GM12801 (cell line): ENCODE data around the gene MAP7.
A peak's percentile ranks its signal among the peaks of the same experiment; 100 is the strongest.

Experiments
- TF ChIP-seq, protein P1 (sequence below): IDR thresholded peaks from one replicate; pipeline ENCODE4 v1.5.1; 2011; ENCODE audit warnings: control low read depth; ENCODE audit not compliant: insufficient read length; ENCODE audit errors: extremely low read depth

Gene MAP7

GRCh38 chr6:136323431-136324112, 226.7 kb downstream of the MAP7 start:
- TF ChIP-seq, protein P1, sequence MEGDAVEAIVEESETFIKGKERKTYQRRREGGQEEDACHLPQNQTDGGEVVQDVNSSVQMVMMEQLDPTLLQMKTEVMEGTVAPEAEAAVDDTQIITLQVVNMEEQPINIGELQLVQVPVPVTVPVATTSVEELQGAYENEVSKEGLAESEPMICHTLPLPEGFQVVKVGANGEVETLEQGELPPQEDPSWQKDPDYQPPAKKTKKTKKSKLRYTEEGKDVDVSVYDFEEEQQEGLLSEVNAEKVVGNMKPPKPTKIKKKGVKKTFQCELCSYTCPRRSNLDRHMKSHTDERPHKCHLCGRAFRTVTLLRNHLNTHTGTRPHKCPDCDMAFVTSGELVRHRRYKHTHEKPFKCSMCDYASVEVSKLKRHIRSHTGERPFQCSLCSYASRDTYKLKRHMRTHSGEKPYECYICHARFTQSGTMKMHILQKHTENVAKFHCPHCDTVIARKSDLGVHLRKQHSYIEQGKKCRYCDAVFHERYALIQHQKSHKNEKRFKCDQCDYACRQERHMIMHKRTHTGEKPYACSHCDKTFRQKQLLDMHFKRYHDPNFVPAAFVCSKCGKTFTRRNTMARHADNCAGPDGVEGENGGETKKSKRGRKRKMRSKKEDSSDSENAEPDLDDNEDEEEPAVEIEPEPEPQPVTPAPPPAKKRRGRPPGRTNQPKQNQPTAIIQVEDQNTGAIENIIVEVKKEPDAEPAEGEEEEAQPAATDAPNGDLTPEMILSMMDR = no peak

- TF ChIP-seq, protein P1 = no peak
These were observed 230.5 kb downstream of the MAP7 start for GRCh38 chr6:136319732-136320131.

DNA sequence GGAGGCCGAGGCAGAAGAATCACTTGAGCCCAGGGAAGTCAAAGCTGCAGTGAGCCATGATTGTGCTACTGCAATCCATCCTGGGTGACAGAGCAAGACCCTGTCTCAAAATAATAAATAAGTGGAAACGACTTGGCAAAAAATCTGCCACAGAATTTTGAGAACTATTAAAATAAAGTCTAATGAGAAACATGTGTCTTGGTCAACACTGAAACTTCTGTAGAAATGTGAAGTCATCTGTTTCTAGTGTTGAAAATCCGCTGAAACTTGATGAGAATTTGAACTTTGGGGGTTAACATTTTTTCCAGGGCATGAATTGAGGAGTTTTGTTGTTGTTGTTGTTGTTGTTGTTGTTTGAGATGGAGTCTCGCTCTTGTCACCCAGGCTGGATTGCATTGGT, 231.5 kb downstream of the MAP7 start:
- TF ChIP-seq, protein P1 = no peak

DNA sequence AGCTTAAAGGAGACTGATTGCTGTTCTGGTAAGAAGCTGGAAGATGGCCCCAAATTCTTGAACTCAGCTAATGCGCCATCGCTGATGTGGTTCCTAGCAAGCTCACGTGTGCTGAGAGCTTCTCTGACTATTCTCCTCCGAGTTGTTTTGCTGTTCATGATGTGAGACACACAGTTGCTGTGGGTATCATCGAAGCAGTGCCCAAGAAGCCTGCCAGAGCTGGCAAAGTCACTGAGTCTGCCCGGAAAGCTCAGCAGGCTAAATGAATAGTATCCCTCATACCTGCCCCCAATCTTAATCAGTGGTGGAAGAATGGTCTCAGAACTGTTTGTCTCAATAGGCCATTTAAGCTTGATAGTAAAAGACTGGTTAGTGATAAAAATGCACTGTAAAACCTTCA, 232.3 kb downstream of the MAP7 start:
- TF ChIP-seq, protein P1 = no peak

- TF ChIP-seq, protein P1 = peak; percentile 73
These were observed 233.1 kb downstream of the MAP7 start for GRCh38 chr6:136317021-136317694.

GRCh38 chr6:136315594-136315993, 234.6 kb downstream of the MAP7 start:
- TF ChIP-seq, protein P1 = no peak

DNA sequence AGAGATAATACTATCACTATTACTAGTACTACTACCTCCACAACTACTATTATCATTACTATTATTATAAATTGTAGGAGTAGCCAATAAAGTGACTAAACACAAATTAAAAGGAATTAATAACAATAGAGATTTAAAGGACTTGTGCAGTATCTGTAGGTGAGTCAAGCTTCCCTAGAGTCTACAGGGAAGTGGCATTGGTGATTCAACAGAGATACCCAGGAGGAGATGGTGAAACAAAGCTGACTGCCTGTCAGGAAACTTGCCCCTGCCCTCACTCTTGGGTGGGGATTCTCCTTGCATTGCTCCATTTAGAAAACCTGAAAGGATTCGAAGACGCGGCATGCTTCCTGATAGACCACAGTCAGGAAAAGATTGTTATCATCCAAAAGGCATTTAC, 237.2 kb downstream of the MAP7 start:
- TF ChIP-seq, protein P1 = no peak
